Fibroblast of villous mesenchyme (primary cell): ENCODE measurements around the gene UBQLN1. TPM values are rescaled to one million over a fixed set of nuclear protein-coding genes. Genes with fewer than 3 reads are reported as not detected.

Source experiments
- DNase-seq: peaks from one replicate; pipeline ENCODE4 v3.0.0-alpha.2; 2010; ENCODE audit warnings: low read depth
- H3K4me3 ChIP-seq: 2 replicates; pipeline ENCODE4 v1.5.1; 2011; ENCODE audit warnings: low read depth, mild to moderate bottlenecking, low read length
- total RNA-seq: library from RNA; depleted of rRNA; stranded (reverse); fragments of >200 nt; gene quantifications from 2 replicates; pipeline ENCODE4 v1.2.3, GENCODE V29; 2012
- TF ChIP-seq, protein P1 (sequence below): IDR thresholded peaks from 2 replicates; pipeline ENCODE4 v1.5.1; 2012; ENCODE audit warnings: low read depth, mild to moderate bottlenecking, low read length; ENCODE audit not compliant: insufficient read depth

UBQLN1 gene
- total RNA-seq, 1 donor, result 133 TPM

DNA sequence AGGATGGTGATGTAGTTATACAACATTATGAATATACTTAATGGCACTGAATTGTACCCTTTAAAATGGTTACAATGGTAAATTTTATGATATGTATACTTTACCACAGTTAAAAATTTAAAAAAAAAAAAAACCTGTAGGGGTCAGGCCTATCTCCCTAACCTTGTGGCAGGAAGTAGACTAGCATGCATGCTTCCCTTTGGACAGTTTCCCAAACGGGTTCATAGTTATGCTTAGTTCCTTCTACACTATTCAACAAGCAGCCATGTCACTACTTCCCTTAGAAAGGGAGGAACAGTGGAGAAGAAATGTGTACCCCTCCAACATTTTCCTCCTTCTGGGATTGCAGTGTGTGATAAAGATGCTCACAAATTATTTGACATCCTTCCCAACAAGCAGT is 52.3 kb downstream of the UBQLN1 start:
- TF ChIP-seq, protein P1, sequence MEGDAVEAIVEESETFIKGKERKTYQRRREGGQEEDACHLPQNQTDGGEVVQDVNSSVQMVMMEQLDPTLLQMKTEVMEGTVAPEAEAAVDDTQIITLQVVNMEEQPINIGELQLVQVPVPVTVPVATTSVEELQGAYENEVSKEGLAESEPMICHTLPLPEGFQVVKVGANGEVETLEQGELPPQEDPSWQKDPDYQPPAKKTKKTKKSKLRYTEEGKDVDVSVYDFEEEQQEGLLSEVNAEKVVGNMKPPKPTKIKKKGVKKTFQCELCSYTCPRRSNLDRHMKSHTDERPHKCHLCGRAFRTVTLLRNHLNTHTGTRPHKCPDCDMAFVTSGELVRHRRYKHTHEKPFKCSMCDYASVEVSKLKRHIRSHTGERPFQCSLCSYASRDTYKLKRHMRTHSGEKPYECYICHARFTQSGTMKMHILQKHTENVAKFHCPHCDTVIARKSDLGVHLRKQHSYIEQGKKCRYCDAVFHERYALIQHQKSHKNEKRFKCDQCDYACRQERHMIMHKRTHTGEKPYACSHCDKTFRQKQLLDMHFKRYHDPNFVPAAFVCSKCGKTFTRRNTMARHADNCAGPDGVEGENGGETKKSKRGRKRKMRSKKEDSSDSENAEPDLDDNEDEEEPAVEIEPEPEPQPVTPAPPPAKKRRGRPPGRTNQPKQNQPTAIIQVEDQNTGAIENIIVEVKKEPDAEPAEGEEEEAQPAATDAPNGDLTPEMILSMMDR, result no peak
- DNase-seq, result no peak
- no peak overlapping the region for H3K4me3 ChIP-seq

GRCh38 chr9:83652433-83652832 is 55.3 kb downstream of the UBQLN1 start:
- H3K4me3 ChIP-seq, result no peak overlapping the region
- TF ChIP-seq, protein P1, result no peak
- DNase-seq, result no peak

- TF ChIP-seq, protein P1, result no peak
- no peak for DNase-seq
- H3K4me3 ChIP-seq, result no peak overlapping the region
Observed at GRCh38 chr9:83651558-83651957, 56.2 kb downstream of the UBQLN1 start.

DNA sequence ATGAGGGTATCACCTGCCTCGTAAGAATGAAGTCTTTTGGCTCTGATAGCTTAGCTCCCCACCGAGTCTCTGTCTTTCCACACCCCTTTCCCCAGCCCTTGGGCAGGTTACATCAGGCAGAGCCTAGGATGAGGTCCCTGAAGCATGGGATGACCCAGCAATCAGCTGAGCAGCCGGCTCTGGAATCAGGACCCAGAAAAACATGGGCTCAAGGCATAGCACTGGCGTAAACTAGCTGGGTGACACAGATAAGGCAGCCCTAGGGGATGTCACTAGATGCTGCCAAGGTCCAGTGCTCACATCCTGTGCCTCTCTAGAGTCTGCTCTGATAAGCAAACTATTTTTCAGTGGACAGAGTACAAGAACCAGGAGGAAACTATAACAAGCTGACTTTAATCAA is 58.2 kb downstream of the UBQLN1 start:
- TF ChIP-seq, protein P1, result no peak
- no peak for DNase-seq
- no peak overlapping the region for H3K4me3 ChIP-seq

DNA sequence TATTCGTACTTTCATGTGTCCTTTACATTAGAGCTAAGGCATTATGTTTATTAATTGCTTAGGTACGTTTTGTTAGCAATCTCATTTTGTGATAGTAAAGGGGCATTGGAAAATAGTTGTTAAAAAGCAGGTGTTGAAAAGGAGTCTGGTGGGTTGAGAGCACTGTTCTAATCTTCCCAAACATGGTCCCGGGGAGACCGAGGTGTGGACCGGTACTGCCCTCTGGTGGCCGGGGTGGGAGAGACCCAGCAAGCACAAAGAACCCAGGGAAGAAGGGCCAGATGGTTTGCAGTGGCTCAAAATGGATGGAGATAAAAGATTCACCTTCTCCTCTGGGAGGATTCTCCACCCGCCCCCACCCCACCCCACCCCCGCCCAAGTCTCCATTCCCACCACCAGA is 58.7 kb downstream of the UBQLN1 start:
- no peak overlapping the region for H3K4me3 ChIP-seq
- DNase-seq, result peak; percentile 50
- TF ChIP-seq, protein P1, result peak; percentile 83

DNA sequence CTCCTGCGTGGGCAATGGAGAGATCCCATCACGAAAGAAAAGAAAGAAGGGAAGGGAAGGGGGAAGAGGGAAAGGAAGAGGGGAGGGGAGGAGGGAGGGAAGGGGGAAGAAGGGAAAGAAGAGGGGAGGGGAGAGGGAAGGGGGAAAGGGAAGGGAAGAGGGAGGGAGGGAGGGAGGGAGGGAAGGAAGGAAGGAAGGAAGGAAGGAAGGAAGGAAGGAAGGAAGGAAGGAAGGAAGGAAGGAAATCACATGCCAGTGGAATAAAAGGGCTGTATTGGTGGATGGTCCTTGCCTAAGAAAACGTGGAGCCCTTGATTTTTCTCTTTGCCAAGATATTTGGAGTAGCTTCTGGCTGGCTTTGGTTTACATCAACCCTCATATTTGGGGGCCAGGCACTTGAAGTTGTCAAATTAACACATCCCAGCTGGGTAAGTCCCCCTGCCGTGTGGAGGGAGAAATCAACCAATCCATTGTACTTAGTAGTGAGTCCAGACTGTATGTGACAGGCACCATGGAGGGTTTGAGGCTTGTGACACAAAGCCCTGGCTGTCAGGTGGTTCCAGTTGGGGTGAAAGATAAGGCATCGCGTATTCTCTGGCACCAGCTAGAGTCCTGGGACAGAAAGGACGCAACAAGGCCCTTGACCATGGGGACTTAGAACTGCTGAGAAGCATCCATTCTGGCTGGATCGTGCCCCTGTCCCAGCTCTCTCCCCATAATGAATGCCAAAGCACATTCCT is 61.1 kb downstream of the UBQLN1 start:
- DNase-seq, result no peak
- TF ChIP-seq, protein P1, result no peak
- no peak overlapping the region for H3K4me3 ChIP-seq

DNA sequence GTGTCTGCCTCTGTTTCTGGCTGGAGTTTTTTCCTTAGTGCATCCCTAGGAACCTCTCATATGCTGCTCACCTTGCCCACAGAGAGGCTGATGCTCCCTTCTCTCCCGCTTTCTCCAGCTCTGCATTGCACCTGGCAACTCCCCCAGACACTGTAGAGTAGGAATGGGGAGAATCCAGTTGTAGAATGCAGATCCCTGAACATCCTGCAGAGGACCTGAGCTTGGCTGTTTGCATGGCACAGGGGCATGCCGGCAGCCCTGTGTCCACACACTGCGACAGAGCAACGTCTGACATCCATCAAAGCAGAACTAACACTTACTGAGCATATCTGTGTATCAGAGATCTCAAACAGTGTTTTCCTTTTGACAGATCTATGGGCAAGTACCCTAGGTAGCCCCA is 65.0 kb downstream of the UBQLN1 start:
- TF ChIP-seq, protein P1, result no peak
- DNase-seq, result no peak
- H3K4me3 ChIP-seq, result no peak overlapping the region
